GM06990 (cell line): ENCODE results near the gene TTC5.

Experiments
- DNase-seq: peaks from one replicate; pipeline ENCODE4 v3.0.0-alpha.2; 2011; ENCODE audit not compliant: insufficient read length; ENCODE audit errors: extremely low read depth
- H3K27me3 ChIP-seq: replicated peaks from 2 replicates; pipeline ENCODE4 v1.6.0; 2011; ENCODE audit warnings: low read length; ENCODE audit not compliant: control insufficient read depth, insufficient read depth
- H3K36me3 ChIP-seq: 2 replicates; pipeline ENCODE4 v1.5.1; 2011; ENCODE audit warnings: low read length; ENCODE audit not compliant: control insufficient read depth, insufficient read depth
- H3K4me3 ChIP-seq: replicated peaks from 2 replicates; pipeline ENCODE4 v1.5.1; 2011; ENCODE audit warnings: low read depth, mild to moderate bottlenecking, control low read depth, low read length
- CTCF ChIP-seq: IDR thresholded peaks from 2 replicates; pipeline ENCODE4 v1.5.1; 2011; ENCODE audit warnings: low read length, control low read depth, mild to moderate bottlenecking, inconsistent platforms; ENCODE audit not compliant: insufficient read depth, poor library complexity, severe bottlenecking

Gene TTC5

GRCh38 chr14:20333494-20333841, 27.7 kb upstream of the TTC5 start:
- no peak for TF ChIP-seq CTCF
- no peaks in the 10 kb centered on the region for H3K27me3 ChIP-seq
- peak overlapping the region; percentile 90 for H3K4me3 ChIP-seq
- peaks cover 2% of the 10 kb centered on the region; the same call in 1 of the 2 replicates for H3K36me3 ChIP-seq
- DNase-seq: no peak

DNA sequence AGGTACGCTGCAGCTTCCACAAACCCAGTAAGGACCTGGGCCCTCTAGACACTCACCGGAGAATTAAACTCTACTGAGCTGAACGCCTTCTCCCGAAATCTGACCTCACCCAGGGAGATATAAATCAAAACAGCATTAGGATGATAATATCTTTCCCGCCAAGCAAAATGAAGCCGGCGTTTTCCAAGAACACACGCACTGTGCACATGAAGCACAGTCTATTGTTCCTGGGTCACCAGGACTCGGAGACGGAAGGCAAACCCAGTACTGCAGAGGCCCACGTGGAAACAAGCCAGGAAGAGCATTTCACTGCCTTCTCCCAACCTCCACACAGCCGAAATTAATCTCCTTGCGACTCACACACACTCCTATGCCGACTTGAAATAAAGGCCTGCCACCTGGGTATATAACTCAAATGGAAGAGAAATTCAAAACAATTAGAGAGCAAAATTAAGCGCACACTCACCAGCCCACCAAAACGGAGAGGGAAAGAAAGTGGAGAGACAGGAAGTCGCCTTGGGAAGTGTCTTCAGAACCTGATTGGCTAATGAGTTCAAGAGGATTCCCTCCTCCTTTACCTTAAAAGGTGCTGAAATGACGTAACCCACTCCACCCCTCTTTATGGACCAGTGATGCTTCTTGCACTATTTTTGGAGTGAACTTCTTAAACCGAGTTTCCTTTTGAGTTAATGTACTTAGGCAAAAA, 27.2 kb upstream of the TTC5 start, which contains the start of gene CCNB1IP1:
TSS of gene CCNB1IP1 (minus strand) at position 492 of the 706 bp plus-strand sequence. CDS start 16,756 bp downstream, outside the sequence.
- TF ChIP-seq CTCF: no peak
- DNase-seq: peak; percentile 76
- Histone ChIP-seq H3K4me3 (peak within 1 kb of the TSS; percentile 90), H3K27me3 (no peaks in the 10 kb centered on the region), H3K36me3 (peaks cover 2% of the 10 kb centered on the region; the same call in 1 of the 2 replicates)

DNA sequence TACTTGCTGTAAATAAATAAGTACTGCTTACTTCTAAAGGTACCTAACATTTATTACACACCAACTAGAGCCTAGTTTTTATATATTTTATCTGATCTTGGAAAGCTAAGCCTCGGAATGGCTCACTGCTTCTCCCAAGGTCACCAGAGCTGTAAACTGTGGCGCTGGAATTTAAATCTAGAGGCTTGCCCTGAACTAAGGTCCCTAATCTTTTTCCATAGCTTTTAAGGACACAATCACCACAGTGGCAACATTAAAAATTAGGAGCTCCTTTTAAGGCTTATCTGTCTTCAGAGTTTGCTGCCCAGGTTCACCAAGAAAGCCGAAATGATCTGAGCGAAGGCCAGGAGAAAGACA, 26.7 kb upstream of the TTC5 start:
- DNase-seq: no peak
- TF ChIP-seq CTCF: no peak
- peaks cover 2% of the 10 kb centered on the region; the same call in 1 of the 2 replicates for H3K36me3 ChIP-seq

GRCh38 chr14:20331053-20331613, 25.4 kb upstream of the TTC5 start:
- TF ChIP-seq CTCF: no peak
- Histone ChIP-seq H3K4me3 (peak overlapping the region; percentile 13), H3K36me3 (peaks cover 5% of the 10 kb centered on the region), H3K27me3 (no peaks in the 10 kb centered on the region)
- no peak for DNase-seq

More for the DNA sequence above, 26.7 kb upstream of the TTC5 start:
- Histone ChIP-seq H3K27me3 (no peaks in the 10 kb centered on the region), H3K4me3 (peak overlapping the region; percentile 90)

- no peak for DNase-seq
- Histone ChIP-seq H3K4me3 (no peak overlapping the region), H3K36me3 (peaks cover 8% of the 10 kb centered on the region), H3K27me3 (no peaks in the 10 kb centered on the region)
- no peak for TF ChIP-seq CTCF
Observed at GRCh38 chr14:20329355-20329754, 23.6 kb upstream of the TTC5 start.
